Activated CD8-positive, alpha-beta T cell treated with anti-CD3 and anti-CD28 coated beads, Interleukin-2, amount 10 ng/mL, durations not matched to agents 7 days and 5 days (primary cell): ENCODE measurements around the gene PCDH17. TPM values are rescaled to one million over a fixed set of nuclear protein-coding genes. Genes with fewer than 3 reads are reported as not detected.

Experiments
- ATAC-seq: fragments of 150-1000 bp; cut with Tn5 transposase; one replicate; pipeline ENCODE4 v1.10.0; 2021; ENCODE audit warnings: moderate library complexity
- CTCF ChIA-PET: fragments of 350-600 bp; sonication (Branson Sonifier 250); formaldehyde crosslinking; loops from one replicate; lab custom pipeline; 2021; ENCODE audit warnings: antibody characterized with exemption; lab: Charles Lee
- POLR2A ChIA-PET: fragments of 350-600 bp; sonication (Branson Sonifier 250); formaldehyde crosslinking; loops from one replicate; lab custom pipeline; 2021; ENCODE audit warnings: antibody characterized with exemption; lab: Charles Lee
- DNase-seq: peaks from one replicate; pipeline ENCODE4 v3.0.0-alpha.2; 2020
- H3K27ac Mint-ChIP-seq: one replicate; pipeline ENCODE4 v1.8.0; 2021; ENCODE audit warnings: mild to moderate bottlenecking, mixed read lengths
- H3K27me3 Mint-ChIP-seq: one replicate; pipeline ENCODE4 v1.8.0; 2021; ENCODE audit warnings: low read depth, mixed read lengths
- H3K36me3 Mint-ChIP-seq: one replicate; pipeline ENCODE4 v1.8.0; 2021; ENCODE audit warnings: low read depth, mixed read lengths
- H3K4me1 Mint-ChIP-seq: one replicate; pipeline ENCODE4 v1.8.0; 2021; ENCODE audit warnings: low read depth, mixed read lengths
- H3K4me3 Mint-ChIP-seq: one replicate; pipeline ENCODE4 v1.8.0; 2021; ENCODE audit warnings: mild to moderate bottlenecking, mixed read lengths
- H3K9me3 Mint-ChIP-seq: one replicate; pipeline ENCODE4 v1.8.0; 2022; ENCODE audit warnings: mixed read lengths; ENCODE audit not compliant: insufficient read depth
- total RNA-seq, 2 experiments: library from RNA; stranded (reverse); gene quantifications; one replicate each; pipeline ENCODE4 v1.2.3, GENCODE V29; 2021

PCDH17 gene
- total RNA-seq, 2 experiments from 2014 or later = not detected

DNA sequence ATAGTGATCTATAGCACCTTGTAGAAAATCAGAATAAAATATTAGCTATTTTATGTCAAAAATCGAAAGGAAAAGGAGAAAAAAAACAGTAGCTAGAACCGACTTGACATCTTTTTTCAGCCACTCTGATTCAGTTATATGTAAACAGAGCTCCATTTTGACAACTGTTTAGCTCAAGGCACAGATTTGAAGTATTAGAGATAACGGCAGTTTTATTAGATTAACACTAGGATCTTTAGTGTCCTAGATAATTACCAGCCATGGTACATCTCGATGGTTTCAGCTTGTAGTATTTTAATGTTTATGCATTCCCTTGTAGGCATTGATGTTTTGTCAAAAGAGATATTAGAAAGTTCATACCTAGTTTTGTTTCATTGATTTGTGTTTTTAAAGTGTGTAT lies 67.3 kb downstream of the PCDH17 start:
- no peak overlapping the region for H3K27ac Mint-ChIP-seq
- ChIA-PET CTCF (no interaction called here), POLR2A (no interaction called here)
- H3K4me1 Mint-ChIP-seq = no peaks in the 10 kb centered on the region
- DNase-seq (no peak), ATAC-seq (no peak)
- no peak overlapping the region for H3K4me3 Mint-ChIP-seq
- H3K9me3 Mint-ChIP-seq = peaks cover 16% of the 10 kb centered on the region
- H3K27me3 Mint-ChIP-seq = no peaks in the 10 kb centered on the region
- H3K36me3 Mint-ChIP-seq = no peaks in the 10 kb centered on the region

GRCh38 chr13:57704031-57704430 lies 72.5 kb downstream of the PCDH17 start:
- H3K27ac Mint-ChIP-seq = no peak overlapping the region
- H3K4me1 Mint-ChIP-seq = no peaks in the 10 kb centered on the region
- ChIA-PET POLR2A (no interaction called here), CTCF (no interaction called here)
- peaks cover 12% of the 10 kb centered on the region for H3K9me3 Mint-ChIP-seq
- DNase-seq = no peak
- H3K27me3 Mint-ChIP-seq = no peaks in the 10 kb centered on the region
- ATAC-seq = no peak
- no peaks in the 10 kb centered on the region for H3K36me3 Mint-ChIP-seq
- H3K4me3 Mint-ChIP-seq = no peak overlapping the region

DNA sequence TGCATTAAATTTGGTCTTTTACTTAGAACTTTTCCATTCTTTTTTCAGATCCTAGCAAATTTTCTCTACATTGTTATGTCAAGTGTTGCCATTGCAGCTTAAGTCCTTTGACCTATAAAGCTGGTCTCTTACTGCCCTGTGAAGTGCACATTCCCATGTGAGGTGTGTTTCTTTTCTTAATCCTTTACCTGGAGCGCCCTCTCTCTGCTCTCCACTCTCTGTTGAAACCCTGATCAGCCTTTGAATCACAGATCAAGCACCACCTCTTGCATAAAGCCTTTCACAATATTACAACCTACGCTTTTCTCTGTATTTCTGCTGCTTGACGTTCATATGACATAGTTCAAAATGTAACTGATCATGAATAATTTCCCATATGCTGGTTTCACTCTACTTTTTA lies 84.8 kb downstream of the PCDH17 start:
- ATAC-seq (no peak), DNase-seq (no peak)
- POLR2A ChIA-PET = no interaction called here
- Mint-ChIP-seq H3K27me3 (no peaks in the 10 kb centered on the region), H3K36me3 (no peaks in the 10 kb centered on the region), H3K27ac (no peak overlapping the region), H3K9me3 (peaks cover 5% of the 10 kb centered on the region), H3K4me1 (no peaks in the 10 kb centered on the region), H3K4me3 (no peak overlapping the region)
- CTCF ChIA-PET = no interaction called here

DNA sequence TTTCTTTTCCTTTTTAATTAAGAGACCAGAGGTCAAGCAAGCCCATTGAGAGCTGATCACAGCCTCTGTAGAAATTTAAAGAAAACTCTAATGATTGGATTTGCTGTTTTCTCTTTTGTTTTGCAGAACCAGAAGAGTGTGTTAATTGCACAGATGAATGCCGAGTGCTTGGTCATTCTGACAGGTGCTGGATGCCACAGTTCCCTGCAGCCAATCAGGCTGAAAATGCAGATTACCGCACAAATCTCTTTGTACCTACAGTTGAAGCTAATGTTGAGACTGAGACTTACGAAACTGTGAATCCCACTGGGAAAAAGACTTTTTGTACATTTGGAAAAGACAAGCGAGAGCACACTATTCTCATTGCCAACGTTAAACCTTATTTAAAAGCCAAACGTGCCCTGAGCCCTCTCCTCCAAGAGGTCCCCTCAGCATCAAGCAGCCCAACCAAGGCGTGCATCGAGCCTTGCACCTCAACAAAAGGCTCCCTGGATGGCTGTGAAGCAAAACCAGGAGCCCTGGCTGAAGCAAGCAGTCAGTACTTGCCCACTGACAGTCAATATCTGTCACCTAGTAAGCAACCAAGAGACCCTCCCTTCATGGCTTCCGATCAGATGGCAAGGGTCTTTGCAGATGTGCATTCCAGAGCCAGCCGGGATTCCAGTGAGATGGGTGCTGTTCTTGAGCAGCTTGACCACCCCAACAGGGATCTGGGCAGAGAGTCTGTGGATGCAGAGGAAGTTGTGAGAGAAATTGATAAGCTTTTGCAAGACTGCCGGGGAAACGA lies 93.1 kb downstream of the PCDH17 start:
- POLR2A ChIA-PET = no interaction called here
- Mint-ChIP-seq H3K27ac (no peak overlapping the region), H3K27me3 (no peaks in the 10 kb centered on the region), H3K36me3 (no peaks in the 10 kb centered on the region), H3K4me3 (no peak overlapping the region), H3K9me3 (no peaks in the 10 kb centered on the region), H3K4me1 (no peaks in the 10 kb centered on the region)
- DNase-seq (no peak), ATAC-seq (no peak)
- CTCF ChIA-PET = no interaction called here

DNA sequence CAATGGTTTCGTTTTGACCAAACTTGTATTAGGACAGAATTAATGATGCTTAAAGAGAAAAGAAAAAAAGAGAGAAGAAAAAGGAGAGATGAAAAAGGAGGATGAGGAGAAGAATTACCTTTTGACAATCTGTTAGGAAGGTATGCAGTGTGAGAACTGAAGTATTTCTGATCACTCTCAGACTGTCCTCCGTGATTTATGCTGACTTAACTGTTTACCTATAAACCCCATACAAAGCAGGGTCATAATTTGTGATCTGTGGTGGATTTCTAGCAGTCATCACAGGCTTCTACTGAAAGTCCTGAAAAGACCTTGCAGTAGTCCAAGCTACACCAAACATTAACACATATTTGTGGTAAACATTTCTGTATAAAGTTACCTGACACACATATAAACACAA lies 93.9 kb downstream of the PCDH17 start:
- POLR2A ChIA-PET = no interaction called here
- DNase-seq (no peak), ATAC-seq (no peak)
- CTCF ChIA-PET = no interaction called here
- Mint-ChIP-seq H3K9me3 (no peaks in the 10 kb centered on the region), H3K36me3 (no peaks in the 10 kb centered on the region), H3K27ac (no peak overlapping the region), H3K27me3 (no peaks in the 10 kb centered on the region), H3K4me1 (no peaks in the 10 kb centered on the region), H3K4me3 (no peak overlapping the region)

DNA sequence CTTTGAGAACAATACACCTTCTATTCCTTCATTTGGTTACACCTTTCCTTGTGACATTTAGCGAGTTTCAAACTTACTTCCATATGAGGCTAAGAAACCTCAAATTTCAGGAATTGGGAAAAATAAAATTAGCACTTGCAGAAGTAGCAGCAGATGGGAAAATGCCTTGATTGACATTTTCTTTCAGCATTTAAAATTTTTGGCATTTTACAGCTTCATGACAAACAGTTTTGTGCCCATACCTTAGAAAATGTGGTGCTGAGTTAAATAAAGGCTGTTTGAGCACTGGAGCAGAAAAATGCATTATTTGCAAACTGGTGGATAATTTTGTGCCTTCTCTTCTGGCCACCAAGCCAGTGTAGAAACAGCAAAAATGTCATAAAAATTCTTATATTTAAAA lies 95.4 kb downstream of the PCDH17 start:
- Mint-ChIP-seq H3K36me3 (no peaks in the 10 kb centered on the region), H3K27me3 (no peaks in the 10 kb centered on the region), H3K27ac (no peak overlapping the region), H3K9me3 (no peaks in the 10 kb centered on the region), H3K4me1 (no peaks in the 10 kb centered on the region), H3K4me3 (no peak overlapping the region)
- ChIA-PET POLR2A (no interaction called here), CTCF (no interaction called here)
- ATAC-seq (no peak), DNase-seq (no peak)

- H3K4me3 Mint-ChIP-seq = no peak overlapping the region
- no peak for ATAC-seq
Observed at GRCh38 chr13:57734306-57734705, 102.8 kb downstream of the PCDH17 start.

GRCh38 chr13:57739089-57739488 lies 107.5 kb downstream of the PCDH17 start:
- H3K36me3 Mint-ChIP-seq = no peaks in the 10 kb centered on the region

More at GRCh38 chr13:57734306-57734705, 102.8 kb downstream of the PCDH17 start:
- no peaks in the 10 kb centered on the region for H3K36me3 Mint-ChIP-seq
- no peak overlapping the region for H3K27ac Mint-ChIP-seq
- H3K4me1 Mint-ChIP-seq = no peaks in the 10 kb centered on the region
- ChIA-PET CTCF (no interaction called here), POLR2A (no interaction called here)
- no peaks in the 10 kb centered on the region for H3K27me3 Mint-ChIP-seq
- H3K9me3 Mint-ChIP-seq = peaks cover 17% of the 10 kb centered on the region
- DNase-seq = no peak

GRCh38 chr13:57739543-57740190 lies 108.1 kb downstream of the PCDH17 start:
- Mint-ChIP-seq H3K9me3 (peaks cover 16% of the 10 kb centered on the region), H3K27me3 (no peaks in the 10 kb centered on the region), H3K36me3 (no peaks in the 10 kb centered on the region), H3K27ac (no peak overlapping the region), H3K4me1 (no peaks in the 10 kb centered on the region), H3K4me3 (no peak overlapping the region)
- ChIA-PET POLR2A (no interaction called here), CTCF (no interaction called here)
- DNase-seq (no peak), ATAC-seq (no peak)

More at GRCh38 chr13:57739089-57739488, 107.5 kb downstream of the PCDH17 start:
- no peak overlapping the region for H3K4me3 Mint-ChIP-seq
- no peak for ATAC-seq
- no peaks in the 10 kb centered on the region for H3K4me1 Mint-ChIP-seq
- ChIA-PET POLR2A (no interaction called here), CTCF (no interaction called here)
- no peak overlapping the region for H3K27ac Mint-ChIP-seq
- H3K9me3 Mint-ChIP-seq = peaks cover 16% of the 10 kb centered on the region
- H3K27me3 Mint-ChIP-seq = no peaks in the 10 kb centered on the region
- no peak for DNase-seq

GRCh38 chr13:57740719-57741118 lies 109.2 kb downstream of the PCDH17 start:
- Mint-ChIP-seq H3K27me3 (no peaks in the 10 kb centered on the region), H3K36me3 (no peaks in the 10 kb centered on the region), H3K4me1 (no peaks in the 10 kb centered on the region), H3K9me3 (peaks cover 16% of the 10 kb centered on the region), H3K27ac (no peak overlapping the region), H3K4me3 (no peak overlapping the region)
- DNase-seq (no peak), ATAC-seq (no peak)
- POLR2A ChIA-PET = no interaction called here
- CTCF ChIA-PET = no interaction called here

- no peak for DNase-seq
- no peaks in the 10 kb centered on the region for H3K36me3 Mint-ChIP-seq
- CTCF ChIA-PET = no interaction called here
- no peaks in the 10 kb centered on the region for H3K27me3 Mint-ChIP-seq
- H3K4me1 Mint-ChIP-seq = no peaks in the 10 kb centered on the region
- H3K9me3 Mint-ChIP-seq = peaks cover 10% of the 10 kb centered on the region
- POLR2A ChIA-PET = no interaction called here
- H3K27ac Mint-ChIP-seq = no peak overlapping the region
- ATAC-seq = no peak
- no peak overlapping the region for H3K4me3 Mint-ChIP-seq
Observed at GRCh38 chr13:57748096-57748495, 116.6 kb downstream of the PCDH17 start.

DNA sequence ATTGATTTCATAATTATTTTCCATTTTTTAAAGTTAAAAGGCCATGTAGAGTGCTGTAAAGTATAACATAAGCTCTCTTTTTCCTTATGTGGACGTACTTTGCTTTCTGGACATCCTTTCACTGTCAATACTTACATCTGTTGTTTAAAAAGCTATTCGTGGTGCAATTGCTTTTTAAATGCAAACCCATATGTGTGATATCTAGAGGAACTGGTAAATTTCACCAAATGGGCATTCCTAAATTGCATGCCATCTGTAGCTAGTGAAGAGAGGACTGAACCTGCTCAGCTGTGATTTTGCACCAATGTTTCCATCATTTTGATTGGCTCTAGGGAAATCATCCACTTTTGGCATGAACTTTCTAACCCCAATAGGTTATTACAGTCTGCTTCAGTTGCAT lies 129.4 kb downstream of the PCDH17 start:
- POLR2A ChIA-PET = no interaction called here
- ATAC-seq (no peak), DNase-seq (no peak)
- H3K4me1 Mint-ChIP-seq = no peaks in the 10 kb centered on the region
- no peaks in the 10 kb centered on the region for H3K9me3 Mint-ChIP-seq
- no peak overlapping the region for H3K4me3 Mint-ChIP-seq
- no peaks in the 10 kb centered on the region for H3K36me3 Mint-ChIP-seq
- no peak overlapping the region for H3K27ac Mint-ChIP-seq
- H3K27me3 Mint-ChIP-seq = no peaks in the 10 kb centered on the region
- CTCF ChIA-PET = no interaction called here
